Activated CD8-positive, alpha-beta memory T cell treated with anti-CD3 and anti-CD28 coated beads, Interleukin-2, amount 50 U/mL, for 1 hour (primary cell): ENCODE results near the gene UBXN2A.
A peak's percentile ranks its signal among the peaks of the same experiment; 100 is the strongest.
"Not testable (repeated sequence)": the region's sequence is repeated elsewhere in the genome, so short reads cannot be mapped to it uniquely, and the experiment has no call there.

Experiments used
- DNase-seq: peaks from one replicate; pipeline ENCODE4 v3.0.0-alpha.2; 2020; ENCODE audit errors: extremely low read depth

Gene UBXN2A

GRCh38 chr2:24043133-24043532, 102.9 kb downstream of the UBXN2A start:
- not testable (repeated sequence) for DNase-seq

GRCh38 chr2:24045511-24046508, 105.5 kb downstream of the UBXN2A start:
- no peak for DNase-seq

GRCh38 chr2:24046599-24046929, 106.3 kb downstream of the UBXN2A start:
- no peak for DNase-seq

- peak; percentile 92 for DNase-seq
Observed at GRCh38 chr2:24046930-24047702, 106.9 kb downstream of the UBXN2A start, which contains the start of gene WDCP. Gene WDCP, minus strand, starts transcription at chr2:24047391. Its CDS starts 7,897 bp downstream, at chr2:24039494.

- DNase-seq, result no peak
Observed at GRCh38 chr2:24047703-24048033, 107.4 kb downstream of the UBXN2A start.

- DNase-seq, result no peak
Observed at GRCh38 chr2:24048769-24049484, 108.7 kb downstream of the UBXN2A start.

- DNase-seq, result no peak
Observed at GRCh38 chr2:24049485-24050021, 109.3 kb downstream of the UBXN2A start, which contains the start of gene FKBP1B. Gene FKBP1B, plus strand, starts transcription at chr2:24049741. Its CDS starts 109 bp downstream, at chr2:24049850.

GRCh38 chr2:24050041-24050979, 110.0 kb downstream of the UBXN2A start:
- no peak for DNase-seq

- DNase-seq, result no peak
Observed at GRCh38 chr2:24051833-24052232, 111.6 kb downstream of the UBXN2A start.

GRCh38 chr2:24052951-24053350, 112.7 kb downstream of the UBXN2A start:
- no peak for DNase-seq
